Muscle of leg (tissue), 11 donors: Measurements from ENCODE around the gene SRPX2. TPM values are rescaled to one million over a fixed set of nuclear protein-coding genes. Genes with fewer than 3 reads are reported as not detected.

Experiments used
- DNase-seq: peaks from one replicate; pipeline ENCODE4 v3.0.0; 2013
- H3K27ac ChIP-seq: one replicate; pipeline ENCODE4 v1.5.1; 2013; ENCODE audit warnings: mild to moderate bottlenecking, low read length, control low read depth
- H3K27me3 ChIP-seq: one replicate; pipeline ENCODE4 v1.6.1; 2013; ENCODE audit warnings: low read length; ENCODE audit not compliant: control insufficient read depth, insufficient read depth
- H3K36me3 ChIP-seq: one replicate; pipeline ENCODE4 v1.6.1; 2013; ENCODE audit warnings: low read length; ENCODE audit not compliant: control insufficient read depth, insufficient read depth
- H3K4me1 ChIP-seq: one replicate; pipeline ENCODE4 v1.6.1; 2013; ENCODE audit warnings: low read length; ENCODE audit not compliant: control insufficient read depth, insufficient read depth
- H3K4me3 ChIP-seq: one replicate; pipeline ENCODE4 v1.5.1; 2013; ENCODE audit warnings: low read length, control low read depth
- H3K9me3 ChIP-seq: replicated peaks from 2 replicates; pipeline ENCODE4 v1.6.1; 2013; ENCODE audit warnings: low read depth, low read length; ENCODE audit not compliant: control insufficient read depth
- WGBS: methylation state at CpG from one replicate; pipeline ENCODE4 v1.1.5; 2013; ENCODE audit warnings: missing lambda C conversion rate; ENCODE audit not compliant: insufficient coverage; 5-methylcytosine and 5-hydroxymethylcytosine counted together
- polyA plus RNA-seq, 8 donors: library from polyadenylated mRNA; unstranded; fragments of 120-200 nt; gene quantifications; one replicate each; pipeline versions ENCODE4 v1.2.1 to v1.2.3, GENCODE V29; 2013; ENCODE audit warnings: inconsistent platforms in 1 of 8, low replicate concordance in 1 of 8; ENCODE audit not compliant: insufficient read length in 8 of 8, insufficient read depth in 1 of 8
- total RNA-seq: library from RNA; stranded (reverse); fragments of 120-200 nt; gene quantifications from one replicate; pipeline ENCODE4 v1.2.4, GENCODE V29; 2013

The SRPX2 gene
- total and polyA plus RNA-seq, 9 donors: 17.8 to 41.0 (median 27.4) TPM

DNA sequence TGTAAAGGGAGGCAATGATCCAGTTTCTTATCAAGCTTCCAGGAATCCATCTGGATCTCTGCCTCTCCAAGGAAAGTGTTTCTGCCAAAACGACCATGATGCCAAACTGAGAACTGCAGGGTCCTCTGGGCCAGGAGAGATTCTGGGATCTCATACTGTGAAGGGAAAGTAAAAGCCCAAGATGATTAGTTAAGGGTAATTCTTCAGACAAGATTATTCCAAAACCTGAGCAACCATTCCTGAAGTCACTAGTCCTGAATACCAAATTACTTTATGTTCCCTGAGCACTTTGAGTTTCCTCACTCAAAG lies 42.0 kb downstream of the SRPX2 start:
- no peak for DNase-seq
- Histone ChIP-seq H3K4me3 (no peak overlapping the region), H3K4me1 (no peaks in the 10 kb centered on the region), H3K36me3 (no peaks in the 10 kb centered on the region), H3K27ac (no peak overlapping the region), H3K27me3 (peaks cover 13% of the 10 kb centered on the region), H3K9me3 (no peaks in the 10 kb centered on the region)
- WGBS: no CpG with 5 or more reads among the region's 1 CpG

DNA sequence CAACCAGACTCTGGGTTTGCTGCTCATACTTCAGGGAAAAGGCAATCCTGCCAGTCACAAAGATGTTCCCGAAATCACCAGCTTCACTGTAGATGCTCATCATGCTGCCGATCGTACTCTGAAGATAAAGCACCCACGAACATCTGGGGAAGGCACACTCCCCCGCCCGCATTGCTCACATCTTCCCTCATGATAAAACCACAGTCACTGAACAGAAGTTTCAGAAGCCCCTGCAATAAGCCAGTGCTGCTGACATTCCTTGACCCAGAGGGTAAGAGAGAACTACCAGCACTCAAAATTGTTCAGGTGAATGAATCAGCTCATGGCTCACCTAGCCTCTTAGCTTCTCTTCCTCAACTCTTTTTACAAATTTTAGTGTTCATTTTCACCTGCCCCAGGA lies 43.1 kb downstream of the SRPX2 start:
- DNase-seq: no peak
- H3K4me1 ChIP-seq: no peaks in the 10 kb centered on the region
- H3K36me3 ChIP-seq: no peaks in the 10 kb centered on the region
- H3K27me3 ChIP-seq: peaks cover 15% of the 10 kb centered on the region
- WGBS: 79% methylated on average over 4 of the region's 6 CpGs
- H3K27ac ChIP-seq: no peak overlapping the region
- H3K9me3 ChIP-seq: no peaks in the 10 kb centered on the region
- no peak overlapping the region for H3K4me3 ChIP-seq

DNA sequence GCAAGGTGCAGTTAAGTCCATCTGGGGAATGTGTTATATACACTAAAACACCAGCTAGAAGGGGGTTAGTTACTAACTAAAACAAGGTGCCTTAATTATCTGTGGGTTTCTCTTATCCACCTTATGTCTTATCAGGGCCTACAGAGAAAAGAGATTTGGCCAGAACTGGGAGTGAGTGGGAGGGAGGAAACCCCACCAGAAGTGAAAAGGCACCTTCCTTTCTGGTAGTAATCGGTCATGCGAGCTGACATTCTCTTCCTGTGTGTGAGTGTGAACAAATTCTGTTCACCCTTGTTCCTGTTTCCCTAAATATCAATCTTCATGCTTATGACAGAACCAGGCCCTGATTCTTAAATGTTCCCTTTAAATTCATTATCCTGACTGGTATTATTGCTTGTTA lies 43.5 kb downstream of the SRPX2 start:
- Histone ChIP-seq H3K4me1 (no peaks in the 10 kb centered on the region), H3K4me3 (no peak overlapping the region), H3K27ac (no peak overlapping the region), H3K9me3 (no peaks in the 10 kb centered on the region), H3K27me3 (peaks cover 15% of the 10 kb centered on the region), H3K36me3 (no peaks in the 10 kb centered on the region)
- DNase-seq: no peak
- no CpG with 5 or more reads among the region's 2 CpGs for whole genome bisulfite sequencing

DNA sequence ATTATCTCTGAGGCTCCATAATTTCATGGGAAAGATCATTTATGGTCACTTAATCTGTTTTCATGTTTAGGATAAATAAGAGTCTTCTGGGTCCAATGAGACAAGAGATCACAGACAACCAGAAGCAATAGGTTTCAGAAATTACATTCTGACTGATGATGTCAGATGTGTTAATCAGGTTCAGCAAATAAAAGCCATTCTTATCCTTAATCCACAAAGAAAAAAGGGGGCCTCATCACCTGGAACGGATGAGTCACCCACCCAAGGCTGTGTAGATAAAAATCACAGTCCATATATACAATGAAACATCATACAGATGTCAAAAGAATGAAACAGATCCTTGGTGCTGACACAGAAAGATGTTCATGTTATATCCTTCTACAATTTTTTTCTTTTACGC lies 51.3 kb downstream of the SRPX2 start:
- Histone ChIP-seq H3K27ac (no peak overlapping the region), H3K4me3 (no peak overlapping the region), H3K4me1 (no peaks in the 10 kb centered on the region), H3K9me3 (no peaks in the 10 kb centered on the region), H3K27me3 (peaks cover 3% of the 10 kb centered on the region), H3K36me3 (no peaks in the 10 kb centered on the region)
- WGBS: no CpG with 5 or more reads among the region's 2 CpGs
- no peak for DNase-seq

DNA sequence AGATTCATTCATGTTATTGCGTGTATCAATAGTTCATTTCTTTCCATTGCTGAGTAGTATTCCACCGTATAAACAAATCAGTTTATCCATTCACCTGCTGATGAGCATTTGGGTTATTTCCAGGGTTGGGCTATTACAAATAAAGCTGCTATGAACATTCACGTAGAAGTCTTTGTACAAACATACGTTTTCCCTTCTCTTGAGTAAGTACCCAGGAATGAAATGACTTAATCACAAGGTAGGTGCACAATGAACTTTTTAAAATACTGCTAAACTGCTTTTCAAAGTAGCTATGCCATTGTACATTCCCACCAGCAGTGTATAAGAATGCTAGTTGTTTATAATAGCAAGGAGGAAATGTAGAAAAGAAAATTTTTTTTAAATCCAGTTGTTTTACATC lies 52.0 kb downstream of the SRPX2 start:
- no CpG with 5 or more reads among the region's 4 CpGs for WGBS
- no peak overlapping the region for H3K4me3 ChIP-seq
- H3K9me3 ChIP-seq: no peaks in the 10 kb centered on the region
- H3K27me3 ChIP-seq: peaks cover 1% of the 10 kb centered on the region
- H3K4me1 ChIP-seq: no peaks in the 10 kb centered on the region
- no peak for DNase-seq
- no peak overlapping the region for H3K27ac ChIP-seq
- no peaks in the 10 kb centered on the region for H3K36me3 ChIP-seq

DNA sequence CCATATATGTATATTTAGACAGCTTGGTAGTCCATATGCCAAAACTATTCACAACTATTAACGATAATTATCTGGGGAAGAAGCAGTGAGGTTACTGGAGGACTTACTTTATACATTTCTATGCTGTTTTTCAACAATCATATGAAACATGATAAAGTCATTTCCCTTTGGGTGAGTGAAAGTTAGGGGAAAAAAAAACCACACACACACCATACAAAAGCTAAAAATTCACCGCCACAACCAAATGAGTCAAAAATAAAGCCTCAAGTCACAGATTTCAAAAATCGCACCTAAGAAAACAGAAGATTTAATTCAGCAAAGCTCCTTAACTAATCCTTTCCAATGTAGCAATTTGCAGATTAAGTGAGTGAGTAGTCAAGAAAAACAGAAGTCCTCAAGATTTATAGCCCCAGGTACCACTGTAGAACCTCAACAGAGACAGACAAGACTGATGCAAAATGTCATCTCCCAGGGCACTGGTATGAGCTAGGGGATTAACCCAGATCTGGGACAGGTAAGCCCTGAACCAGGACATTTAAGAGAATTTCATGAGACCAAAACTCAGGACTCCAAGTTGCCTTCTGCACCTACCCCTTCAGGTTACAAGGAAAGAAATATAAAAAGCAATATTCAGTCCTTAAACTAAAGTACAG lies 52.8 kb downstream of the SRPX2 start:
- no peaks in the 10 kb centered on the region for H3K36me3 ChIP-seq
- peaks cover 5% of the 10 kb centered on the region for H3K27me3 ChIP-seq
- no peak for DNase-seq
- no peaks in the 10 kb centered on the region for H3K9me3 ChIP-seq
- H3K4me1 ChIP-seq: no peaks in the 10 kb centered on the region
- no peak overlapping the region for H3K4me3 ChIP-seq
- WGBS: no CpG with 5 or more reads among the region's 3 CpGs
- H3K27ac ChIP-seq: no peak overlapping the region

DNA sequence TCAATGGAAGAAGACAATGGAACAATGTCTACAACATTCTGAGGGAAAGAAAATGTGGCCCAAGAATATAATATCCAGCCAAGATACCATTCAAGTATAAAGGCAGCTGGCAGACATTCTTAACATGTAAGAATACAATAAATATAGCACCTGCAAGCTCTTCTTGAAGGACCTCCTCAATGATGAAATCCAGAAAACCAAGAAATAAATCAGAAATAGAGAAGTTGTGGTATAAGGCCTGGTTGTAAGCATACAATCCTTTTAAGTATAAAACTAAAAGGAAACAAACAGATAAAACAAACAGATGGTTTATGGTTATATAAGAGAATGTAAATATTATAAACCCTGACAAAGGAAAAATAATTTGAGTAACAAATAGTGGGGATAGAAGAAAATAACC lies 54.6 kb downstream of the SRPX2 start:
- no peak for DNase-seq
- Histone ChIP-seq H3K4me3 (no peak overlapping the region), H3K36me3 (no peaks in the 10 kb centered on the region), H3K4me1 (no peaks in the 10 kb centered on the region), H3K9me3 (no peaks in the 10 kb centered on the region), H3K27me3 (peaks cover 9% of the 10 kb centered on the region), H3K27ac (no peak overlapping the region)

DNA sequence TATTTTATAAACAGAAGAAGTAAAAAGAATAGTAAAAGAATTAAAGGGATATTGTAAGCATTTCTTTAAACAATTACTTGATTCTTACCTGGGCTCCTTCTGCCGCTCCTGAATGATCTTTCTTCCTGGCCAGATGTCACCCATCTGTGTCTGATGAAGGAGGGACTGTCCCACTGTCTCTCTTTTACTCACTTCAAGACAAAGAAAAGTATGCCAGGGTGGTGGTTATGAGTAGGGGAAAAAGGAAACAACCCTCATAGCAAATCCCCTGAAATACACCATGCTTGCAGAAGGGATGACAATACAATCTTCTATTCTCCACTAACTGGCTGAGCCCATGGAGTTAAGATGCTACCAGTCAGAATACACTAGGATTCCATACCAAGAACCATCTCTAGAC lies 56.8 kb downstream of the SRPX2 start:
- WGBS: no CpG with 5 or more reads among the region's 1 CpG
- H3K27ac ChIP-seq: no peak overlapping the region
- DNase-seq: no peak
- H3K27me3 ChIP-seq: peaks cover 9% of the 10 kb centered on the region
- H3K4me1 ChIP-seq: no peaks in the 10 kb centered on the region
- H3K9me3 ChIP-seq: no peaks in the 10 kb centered on the region
- no peak overlapping the region for H3K4me3 ChIP-seq
- no peaks in the 10 kb centered on the region for H3K36me3 ChIP-seq

DNA sequence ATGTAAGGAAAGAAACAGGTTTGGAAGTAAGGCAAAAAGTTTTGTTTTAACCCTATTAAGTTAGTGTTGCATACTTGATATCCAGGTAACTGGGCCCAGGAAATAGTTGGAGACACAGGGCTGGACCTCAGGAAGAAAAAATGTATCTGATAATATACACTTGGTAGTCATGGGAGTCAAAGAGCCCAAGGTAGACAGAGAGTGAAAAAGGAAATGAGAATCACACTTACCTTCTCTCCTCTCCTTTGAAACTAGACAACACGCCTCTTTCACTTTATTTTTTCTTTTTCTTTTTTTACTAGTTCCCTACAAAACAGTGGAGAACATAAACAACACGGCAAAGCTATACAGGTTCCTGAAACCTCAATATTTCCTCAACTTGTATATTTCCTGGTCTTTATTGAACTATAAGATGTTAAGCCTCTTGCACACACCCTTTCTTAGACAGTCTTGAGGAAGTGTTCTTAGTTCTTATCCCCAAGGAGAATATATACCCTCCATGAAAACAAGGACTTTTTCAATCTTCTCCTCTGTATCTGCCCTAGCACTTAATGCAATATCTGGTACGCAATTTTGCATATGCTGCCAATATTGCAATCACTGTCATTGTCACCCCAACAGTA lies 60.7 kb downstream of the SRPX2 start:
- Histone ChIP-seq H3K27ac (no peak overlapping the region), H3K27me3 (peaks cover 9% of the 10 kb centered on the region), H3K9me3 (no peaks in the 10 kb centered on the region), H3K4me1 (no peaks in the 10 kb centered on the region), H3K4me3 (no peak overlapping the region), H3K36me3 (no peaks in the 10 kb centered on the region)
- no CpG with 5 or more reads among the region's 3 CpGs for WGBS
- no peak for DNase-seq

DNA sequence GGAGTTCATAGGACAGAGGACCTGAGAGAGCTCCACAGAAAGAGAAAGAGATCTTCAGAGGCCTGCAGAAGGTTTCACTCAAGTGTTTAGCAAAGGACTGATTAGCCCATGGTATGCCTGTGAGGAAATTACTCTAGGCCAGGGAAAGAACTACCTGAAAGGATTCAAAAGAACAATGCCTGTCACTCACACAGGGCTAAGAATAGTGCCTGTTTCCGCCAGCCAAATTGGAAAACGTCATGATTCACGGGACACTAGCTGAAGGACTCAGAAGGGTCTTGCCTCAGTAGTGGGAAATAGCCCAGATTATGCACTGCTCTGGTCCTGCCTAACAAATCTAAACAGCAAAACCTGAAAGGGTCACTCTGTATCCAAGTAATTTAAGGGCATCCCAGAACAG lies 66.8 kb downstream of the SRPX2 start:
- H3K27me3 ChIP-seq: peaks cover 2% of the 10 kb centered on the region
- H3K27ac ChIP-seq: no peak overlapping the region
- WGBS: 69% methylated on average over 3 of the region's 3 CpGs
- no peak for DNase-seq
- no peaks in the 10 kb centered on the region for H3K4me1 ChIP-seq
- H3K9me3 ChIP-seq: no peaks in the 10 kb centered on the region
- H3K36me3 ChIP-seq: no peaks in the 10 kb centered on the region
- no peak overlapping the region for H3K4me3 ChIP-seq

DNA sequence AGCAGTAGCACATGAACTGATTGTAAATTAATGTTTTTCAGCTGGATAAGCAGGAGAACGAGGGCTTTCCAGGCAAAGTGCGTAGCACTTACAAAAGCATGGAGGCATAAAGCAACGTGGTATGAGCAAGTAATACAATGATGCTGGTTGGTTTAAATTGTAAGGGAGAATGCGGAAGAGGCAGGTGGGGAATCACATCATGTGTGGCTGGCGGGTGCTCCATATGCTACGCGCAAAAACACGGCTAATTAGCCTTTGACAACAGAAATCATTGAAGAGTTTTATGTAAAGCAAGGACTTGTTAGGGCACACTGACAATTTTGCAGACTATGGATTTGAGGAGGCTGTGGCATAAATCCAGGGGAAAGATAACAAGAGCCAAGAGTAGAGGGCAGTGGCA lies 73.4 kb downstream of the SRPX2 start:
- H3K27me3 ChIP-seq: peaks cover 10% of the 10 kb centered on the region
- no peaks in the 10 kb centered on the region for H3K36me3 ChIP-seq
- no peaks in the 10 kb centered on the region for H3K9me3 ChIP-seq
- WGBS: 76% methylated on average over 8 of the region's 8 CpGs
- no peaks in the 10 kb centered on the region for H3K4me1 ChIP-seq
- no peak overlapping the region for H3K27ac ChIP-seq
- no peak overlapping the region for H3K4me3 ChIP-seq
- no peak for DNase-seq
